ENCODE results near the gene ITGB6.

DNA sequence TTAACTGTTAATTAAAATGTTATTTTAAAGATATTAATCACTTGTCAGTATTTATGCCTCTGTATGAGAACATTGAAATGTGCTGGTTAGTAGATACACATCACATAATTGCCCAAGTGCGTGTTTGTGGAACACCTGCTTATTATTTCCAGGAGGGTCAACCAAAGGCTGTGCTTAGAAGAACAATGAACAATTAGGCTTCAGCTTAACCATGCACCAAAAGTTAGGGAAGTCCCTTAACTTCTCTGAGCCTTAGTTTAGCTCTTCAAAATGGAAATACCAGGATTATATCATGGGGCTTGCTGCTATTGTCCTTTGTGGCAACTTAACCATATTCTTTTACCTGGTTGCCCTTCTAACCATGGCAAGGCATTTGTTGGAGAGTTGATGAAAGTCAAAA, 94.7 kb downstream of the ITGB6 start:
- TF ChIP-seq, protein P1, sequence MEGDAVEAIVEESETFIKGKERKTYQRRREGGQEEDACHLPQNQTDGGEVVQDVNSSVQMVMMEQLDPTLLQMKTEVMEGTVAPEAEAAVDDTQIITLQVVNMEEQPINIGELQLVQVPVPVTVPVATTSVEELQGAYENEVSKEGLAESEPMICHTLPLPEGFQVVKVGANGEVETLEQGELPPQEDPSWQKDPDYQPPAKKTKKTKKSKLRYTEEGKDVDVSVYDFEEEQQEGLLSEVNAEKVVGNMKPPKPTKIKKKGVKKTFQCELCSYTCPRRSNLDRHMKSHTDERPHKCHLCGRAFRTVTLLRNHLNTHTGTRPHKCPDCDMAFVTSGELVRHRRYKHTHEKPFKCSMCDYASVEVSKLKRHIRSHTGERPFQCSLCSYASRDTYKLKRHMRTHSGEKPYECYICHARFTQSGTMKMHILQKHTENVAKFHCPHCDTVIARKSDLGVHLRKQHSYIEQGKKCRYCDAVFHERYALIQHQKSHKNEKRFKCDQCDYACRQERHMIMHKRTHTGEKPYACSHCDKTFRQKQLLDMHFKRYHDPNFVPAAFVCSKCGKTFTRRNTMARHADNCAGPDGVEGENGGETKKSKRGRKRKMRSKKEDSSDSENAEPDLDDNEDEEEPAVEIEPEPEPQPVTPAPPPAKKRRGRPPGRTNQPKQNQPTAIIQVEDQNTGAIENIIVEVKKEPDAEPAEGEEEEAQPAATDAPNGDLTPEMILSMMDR (IDR thresholded peaks at IDR 0.05) = no peak
- TF ChIP-seq POLR2A (IDR thresholded peaks at IDR 0.05) = no peak
- TF ChIP-seq POLR2AphosphoS5 (IDR thresholded peaks at IDR 0.05) = no peak
- TF ChIP-seq EP300 (IDR thresholded peaks at IDR 0.05) = no peak

Measured in sigmoid colon (tissue), 4 donors.